Uterus (tissue), 2 donors: ENCODE results near the gene TMEM132A.

Source experiments
- CTCF ChIP-seq, 4 experiments: fragments of 200-600 bp in 2 of 4; fragments of 450-650 bp in 2 of 4; sonication (generic) in 2 of 4; IDR thresholded peaks; one replicate each; pipeline ENCODE4 v1.5.1; 2016 to 2019; ENCODE audit warnings: antibody characterized with exemption in 4 of 4, mild to moderate bottlenecking in 2 of 4, moderate library complexity in 1 of 4
- POLR2A ChIP-seq, 2 donors: fragments of 450-650 bp; IDR thresholded peaks; one replicate each; pipeline ENCODE4 v1.6.1; 2016; ENCODE audit warnings: antibody characterized with exemption in 2 of 2, mild to moderate bottlenecking in 1 of 2, moderate library complexity in 1 of 2

DNA sequence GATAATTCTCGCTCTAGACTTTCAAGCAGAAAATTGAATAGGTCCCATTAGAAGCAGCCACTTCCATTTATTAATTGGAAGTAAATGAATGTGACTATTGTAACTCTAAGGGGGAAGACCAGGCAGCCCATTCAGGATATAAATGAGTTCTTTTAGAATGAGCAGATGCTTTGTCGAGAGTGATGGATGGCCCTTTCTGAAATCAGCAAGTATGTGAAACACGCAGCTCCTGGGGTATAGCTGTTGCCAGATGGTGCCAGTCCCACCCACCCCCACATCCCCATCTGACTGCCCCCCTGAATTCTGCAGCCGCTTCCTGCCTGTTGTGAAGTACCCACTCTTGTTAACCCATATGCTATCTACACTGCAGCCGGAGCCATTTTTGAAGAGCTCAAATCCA is 24.0 kb downstream of the TMEM132A start:
- TF ChIP-seq CTCF (IDR thresholded peaks at IDR 0.05) (no peak), POLR2A (IDR thresholded peaks at IDR 0.05) (no peak)
